HG02943 (cell line): ENCODE data around the gene VWA8.
"Not testable (repeated sequence)": the region's sequence is repeated elsewhere in the genome, so short reads cannot be mapped to it uniquely, and the experiment has no call there.

Source experiments
- ATAC-seq: cut with Tn5 transposase; IDR thresholded peaks from one replicate; pipeline ENCODE4 v1.9.1; 2021; ENCODE audit warnings: mild to moderate bottlenecking, low read depth, moderate library complexity; ENCODE audit not compliant: unreplicated experiment

Gene VWA8

GRCh38 chr13:41652735-41653361 lies 308.1 kb downstream of the VWA8 start:
- ATAC-seq, result no peak

- ATAC-seq, result no peak
These were observed 309.4 kb downstream of the VWA8 start for GRCh38 chr13:41651413-41652058.

GRCh38 chr13:41650706-41651105 lies 310.2 kb downstream of the VWA8 start:
- ATAC-seq, result no peak

GRCh38 chr13:41649659-41650058 lies 311.2 kb downstream of the VWA8 start:
- ATAC-seq, result no peak

- no peak for ATAC-seq
These were observed 312.5 kb downstream of the VWA8 start for GRCh38 chr13:41648314-41648935.

- not testable (repeated sequence) for ATAC-seq
These were observed 313.1 kb downstream of the VWA8 start for GRCh38 chr13:41647699-41648313.

- no peak for ATAC-seq
These were observed 315.6 kb downstream of the VWA8 start for GRCh38 chr13:41645331-41645730.

- ATAC-seq, result no peak
These were observed 316.2 kb downstream of the VWA8 start for GRCh38 chr13:41644742-41645141.

GRCh38 chr13:41643507-41643906 lies 317.4 kb downstream of the VWA8 start:
- ATAC-seq, result no peak

GRCh38 chr13:41641961-41642360 lies 318.9 kb downstream of the VWA8 start:
- no peak for ATAC-seq

GRCh38 chr13:41641429-41641828 lies 319.5 kb downstream of the VWA8 start:
- ATAC-seq, result no peak

- ATAC-seq, result no peak
These were observed 320.7 kb downstream of the VWA8 start for GRCh38 chr13:41639955-41640780.

GRCh38 chr13:41639237-41639904 lies 321.5 kb downstream of the VWA8 start:
- ATAC-seq, result no peak

GRCh38 chr13:41637586-41637985 lies 323.3 kb downstream of the VWA8 start:
- ATAC-seq, result no peak

- not testable (repeated sequence) for ATAC-seq
These were observed 323.9 kb downstream of the VWA8 start for GRCh38 chr13:41637032-41637431.

GRCh38 chr13:41636590-41636989 lies 324.3 kb downstream of the VWA8 start:
- ATAC-seq, result not testable (repeated sequence)

- ATAC-seq, result no peak
These were observed 326.5 kb downstream of the VWA8 start for GRCh38 chr13:41634407-41634806.

- ATAC-seq, result no peak
These were observed 327.1 kb downstream of the VWA8 start for GRCh38 chr13:41633776-41634175.

GRCh38 chr13:41631296-41631965 lies 329.5 kb downstream of the VWA8 start:
- ATAC-seq, result no peak

- ATAC-seq, result no peak
These were observed 333.5 kb downstream of the VWA8 start for GRCh38 chr13:41627425-41627824.
